Vagina (tissue), 2 donors: ENCODE results near the gene SRCIN1.

Experiments used
- POLR2AphosphoS5 ChIP-seq, 2 donors: sonication (generic); formaldehyde crosslinking; IDR thresholded peaks; one replicate each; pipeline ENCODE4 v1.9.0; 2017; ENCODE audit warnings: antibody characterized with exemption in 2 of 2, mild to moderate bottlenecking in 2 of 2, low read depth in 1 of 2; ENCODE audit not compliant: insufficient read depth in 1 of 2
- TF ChIP-seq, protein P1 (sequence below), 3 experiments: fragments of 450-650 bp in 2 of 3; fragments of 200-600 bp in 1 of 3; sonication (generic) in 1 of 3; IDR thresholded peaks; one replicate each; pipeline ENCODE4 v1.5.1; 2017 to 2019; ENCODE audit warnings: antibody characterized with exemption in 3 of 3, mild to moderate bottlenecking in 2 of 3, moderate library complexity in 2 of 3

DNA sequence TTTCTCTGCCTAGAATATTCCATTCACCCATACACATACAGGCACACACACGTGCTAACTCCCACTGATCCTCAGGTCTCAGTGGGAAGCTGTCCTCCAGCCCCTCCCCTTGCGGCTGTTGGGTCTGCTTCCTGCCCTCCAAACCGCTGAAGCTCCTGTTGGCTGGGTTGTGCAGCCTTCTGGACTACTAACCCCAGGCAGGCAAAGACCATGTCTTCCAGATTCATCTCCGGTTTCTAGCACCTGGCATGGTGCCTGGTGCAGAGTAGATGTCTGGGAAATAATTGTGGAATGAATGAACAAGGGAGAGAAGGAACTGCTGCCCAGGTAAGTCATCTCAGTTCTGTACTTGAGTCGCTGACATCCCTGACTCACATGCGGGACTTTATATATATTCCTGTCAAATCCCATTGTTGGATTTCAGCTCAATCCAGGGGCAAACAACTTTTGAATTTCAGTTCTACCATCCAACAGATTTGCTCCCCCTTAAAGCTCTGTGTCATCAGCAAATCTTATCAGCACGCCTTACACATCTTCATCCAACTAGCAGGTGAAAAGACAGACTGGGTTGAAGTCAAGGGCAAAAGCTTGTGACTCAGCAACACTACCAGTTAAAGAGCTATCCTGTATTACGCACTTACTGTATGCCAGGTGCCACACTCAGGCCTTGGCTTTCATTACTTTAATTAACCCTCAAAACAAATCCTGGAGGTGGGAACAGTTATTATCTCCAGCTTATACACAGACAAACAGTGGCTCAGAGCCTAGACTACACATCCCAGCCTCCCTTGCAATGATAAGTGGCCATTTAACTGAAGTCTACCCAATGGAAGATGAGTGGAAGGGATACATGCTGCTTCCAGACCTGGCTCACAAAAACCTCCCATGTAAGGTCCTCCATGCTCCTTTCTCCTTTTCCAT is 51.1 kb downstream of the SRCIN1 start:
- TF ChIP-seq, protein P1, sequence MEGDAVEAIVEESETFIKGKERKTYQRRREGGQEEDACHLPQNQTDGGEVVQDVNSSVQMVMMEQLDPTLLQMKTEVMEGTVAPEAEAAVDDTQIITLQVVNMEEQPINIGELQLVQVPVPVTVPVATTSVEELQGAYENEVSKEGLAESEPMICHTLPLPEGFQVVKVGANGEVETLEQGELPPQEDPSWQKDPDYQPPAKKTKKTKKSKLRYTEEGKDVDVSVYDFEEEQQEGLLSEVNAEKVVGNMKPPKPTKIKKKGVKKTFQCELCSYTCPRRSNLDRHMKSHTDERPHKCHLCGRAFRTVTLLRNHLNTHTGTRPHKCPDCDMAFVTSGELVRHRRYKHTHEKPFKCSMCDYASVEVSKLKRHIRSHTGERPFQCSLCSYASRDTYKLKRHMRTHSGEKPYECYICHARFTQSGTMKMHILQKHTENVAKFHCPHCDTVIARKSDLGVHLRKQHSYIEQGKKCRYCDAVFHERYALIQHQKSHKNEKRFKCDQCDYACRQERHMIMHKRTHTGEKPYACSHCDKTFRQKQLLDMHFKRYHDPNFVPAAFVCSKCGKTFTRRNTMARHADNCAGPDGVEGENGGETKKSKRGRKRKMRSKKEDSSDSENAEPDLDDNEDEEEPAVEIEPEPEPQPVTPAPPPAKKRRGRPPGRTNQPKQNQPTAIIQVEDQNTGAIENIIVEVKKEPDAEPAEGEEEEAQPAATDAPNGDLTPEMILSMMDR (IDR thresholded peaks at IDR 0.05) = no peak
- no peak for TF ChIP-seq POLR2AphosphoS5 (IDR thresholded peaks at IDR 0.05; ENCODE audit: insufficient read depth in 1 of 2, low read depth in 1 of 2)
